DMS79 (cell line): ENCODE results near the gene TMEM169.
"Not testable (repeated sequence)": the region's sequence is repeated elsewhere in the genome, so short reads cannot be mapped to it uniquely, and the experiment has no call there.

Experiments used
- DNase-seq: peaks from one replicate; lab custom pipeline; 2025; lab: John Stamatoyannopoulos, UW

TMEM169 gene

DNA sequence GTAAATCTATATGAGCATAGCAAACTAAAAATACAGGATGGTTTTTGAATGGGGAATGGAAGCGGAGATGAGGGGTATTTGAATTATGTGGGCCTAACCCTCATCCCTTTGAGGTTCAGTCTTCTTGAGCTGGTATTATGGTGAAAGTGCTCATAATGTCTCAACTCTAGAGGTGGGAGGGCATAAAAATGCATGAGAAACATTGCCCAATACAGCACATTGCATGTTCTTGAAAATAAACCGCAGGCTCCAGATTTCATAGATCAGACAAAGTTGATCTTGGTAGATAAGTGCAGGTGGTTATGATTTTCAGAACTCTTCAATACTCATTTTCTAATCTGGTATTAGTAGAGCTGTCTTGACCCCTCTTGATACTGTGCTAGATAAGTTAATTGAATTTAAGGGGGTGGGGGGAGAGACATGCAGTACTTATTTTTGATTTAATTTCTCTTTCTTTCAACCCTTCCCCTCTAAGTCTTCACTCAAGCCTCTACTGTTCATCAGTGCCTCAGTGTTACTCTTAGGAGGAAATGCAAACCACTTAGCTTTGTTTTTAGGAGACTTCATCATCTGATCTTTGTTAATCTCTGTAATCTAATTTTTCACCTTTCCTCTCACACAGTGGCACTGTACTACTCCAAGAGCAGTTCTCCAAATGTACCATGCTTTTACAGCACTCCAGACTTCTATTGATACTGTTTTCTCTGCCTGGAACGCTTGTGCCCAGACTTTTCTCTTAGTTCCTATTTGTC lies 49.6 kb downstream of the TMEM169 start:
- DNase-seq: no peak

DNA sequence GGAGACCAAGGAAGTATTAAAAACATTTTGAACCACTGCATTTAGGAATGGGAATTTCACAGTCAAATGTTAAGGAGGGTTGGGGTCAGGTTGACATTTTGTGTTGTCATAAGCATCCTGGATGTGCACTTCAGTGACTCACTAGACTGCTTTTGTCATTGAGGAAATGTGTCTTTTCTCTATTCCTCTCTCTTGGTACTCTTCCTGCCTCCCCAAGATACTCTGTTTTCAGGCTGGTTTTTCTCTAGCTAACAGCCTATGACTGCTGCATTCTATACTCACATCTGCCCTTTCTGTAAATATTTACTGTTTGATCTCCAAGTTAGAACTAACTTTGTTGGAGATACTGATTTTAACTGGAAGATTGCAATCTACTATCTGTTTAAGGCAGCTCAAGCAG lies 50.9 kb downstream of the TMEM169 start:
- DNase-seq: no peak

DNA sequence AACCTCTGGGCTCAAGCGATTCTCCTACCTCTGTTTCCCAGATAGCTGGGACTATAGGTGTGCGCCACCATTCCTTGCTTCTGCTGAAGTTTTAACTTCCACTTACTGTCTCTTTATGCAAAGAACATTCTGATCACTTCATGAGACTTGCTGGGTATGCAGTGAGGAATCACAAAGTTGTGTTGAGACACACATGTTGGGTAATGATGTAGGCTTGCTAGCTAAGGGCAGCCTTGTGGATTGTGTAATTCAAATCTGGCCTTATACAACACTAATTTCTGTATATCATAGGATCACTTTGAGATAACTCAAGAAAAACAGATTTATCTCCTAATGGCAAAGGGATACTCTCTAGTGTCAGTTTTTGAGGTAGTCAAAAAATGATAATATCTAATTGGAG lies 51.7 kb downstream of the TMEM169 start:
- no peak for DNase-seq

DNA sequence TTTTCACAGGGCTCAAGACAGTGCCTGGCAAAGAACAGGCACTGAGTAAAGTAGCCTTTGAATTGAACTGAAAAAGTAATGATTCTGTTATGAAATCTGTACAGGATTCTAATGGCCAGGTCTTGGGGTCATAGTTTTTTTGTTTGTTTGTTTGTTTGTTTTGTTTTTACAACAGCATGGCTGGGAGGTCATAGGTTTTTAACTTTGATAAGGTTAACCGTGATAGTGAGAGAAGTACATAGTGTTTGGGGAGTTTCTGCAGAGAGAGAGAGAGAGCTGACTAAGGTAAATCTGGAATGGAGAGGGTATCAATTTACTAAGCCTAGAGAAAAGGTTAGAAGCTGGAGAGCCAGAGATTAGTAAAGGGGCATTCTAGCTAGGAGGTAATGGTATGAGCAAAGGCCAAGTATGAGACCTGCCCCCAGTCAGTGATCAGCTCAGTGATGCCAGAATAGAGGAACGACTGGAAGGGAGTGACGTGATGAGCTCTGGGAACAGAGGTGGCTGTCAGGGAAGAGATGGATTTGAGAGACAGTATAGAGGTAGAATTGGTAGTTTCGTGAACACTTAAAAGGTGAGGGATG lies 53.3 kb downstream of the TMEM169 start:
- no peak for DNase-seq

DNA sequence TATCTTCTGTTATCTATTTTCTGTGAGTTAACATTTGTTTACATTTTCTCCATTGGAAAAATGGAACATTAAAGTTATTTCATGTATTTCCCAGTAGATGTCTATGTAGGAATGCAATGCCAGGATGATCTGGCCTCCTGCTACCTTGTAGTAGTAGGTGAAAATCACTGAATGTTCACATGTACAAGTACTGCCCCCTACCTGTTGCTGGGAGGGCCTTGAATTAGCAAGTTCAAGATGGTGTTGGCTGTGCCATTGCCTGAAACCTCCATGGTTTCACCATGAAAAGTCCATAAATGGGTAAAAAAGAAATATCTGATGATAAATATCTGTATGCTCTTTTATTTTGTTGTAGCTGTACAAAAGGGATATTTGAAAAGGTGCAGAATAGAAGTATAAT lies 58.2 kb downstream of the TMEM169 start:
- DNase-seq: no peak

DNA sequence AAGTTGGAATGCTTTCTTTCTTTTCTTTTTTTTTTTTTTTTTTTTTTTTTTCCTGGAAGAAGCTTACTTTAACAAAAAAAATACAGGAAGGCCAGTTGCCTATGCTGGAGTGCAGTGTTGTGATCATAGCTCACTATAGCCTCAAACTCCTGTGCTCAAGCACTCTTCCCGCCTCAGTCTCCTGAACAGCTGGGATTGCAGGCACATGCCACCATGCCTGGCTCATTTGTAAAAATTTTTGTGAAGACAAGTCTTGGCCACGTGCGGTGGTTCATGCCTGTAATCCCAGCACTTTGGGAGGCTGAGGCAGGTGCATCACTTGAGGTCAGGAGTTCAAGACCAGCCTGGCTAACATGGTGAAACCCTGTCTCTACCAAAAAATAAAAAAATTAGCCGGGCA lies 59.8 kb downstream of the TMEM169 start:
- not testable (repeated sequence) for DNase-seq

DNA sequence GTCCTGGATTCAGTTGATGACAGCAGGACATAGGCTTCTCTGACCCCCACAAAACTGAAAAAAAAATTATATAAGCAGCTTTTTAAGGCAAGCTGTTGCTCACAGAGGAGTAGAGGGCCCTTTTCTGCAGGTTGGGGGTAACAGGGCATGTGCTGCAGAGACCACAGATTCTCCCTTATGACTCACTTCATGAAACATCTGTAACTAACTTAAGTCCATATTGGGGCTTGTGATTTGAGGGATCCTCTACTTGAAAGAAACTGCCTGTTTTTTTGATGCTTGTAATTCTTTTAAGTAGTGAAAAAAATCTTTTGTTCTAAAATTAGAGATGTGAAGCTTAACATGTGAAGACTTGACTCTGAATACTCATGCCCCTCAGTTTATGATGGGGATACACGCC lies 60.8 kb downstream of the TMEM169 start:
- DNase-seq: no peak

DNA sequence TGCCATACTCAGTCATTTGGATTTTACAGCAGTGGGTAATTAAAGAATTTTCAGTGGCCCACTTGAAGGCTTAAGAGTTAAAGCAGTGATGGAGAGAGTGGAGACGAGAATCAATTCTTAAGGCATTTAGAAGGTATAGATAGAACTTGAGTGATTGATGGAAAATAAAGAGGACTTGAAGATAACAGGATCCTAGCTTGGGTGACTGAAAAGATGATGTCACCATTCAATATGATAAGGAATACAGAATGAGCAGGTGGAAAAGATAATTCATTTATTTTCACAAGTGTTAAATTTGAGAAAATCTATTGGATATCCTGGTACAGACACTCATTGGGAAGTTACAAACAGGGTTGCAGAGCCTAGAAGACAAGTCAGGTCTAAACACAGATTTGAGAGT lies 62.7 kb downstream of the TMEM169 start:
- DNase-seq: no peak

DNA sequence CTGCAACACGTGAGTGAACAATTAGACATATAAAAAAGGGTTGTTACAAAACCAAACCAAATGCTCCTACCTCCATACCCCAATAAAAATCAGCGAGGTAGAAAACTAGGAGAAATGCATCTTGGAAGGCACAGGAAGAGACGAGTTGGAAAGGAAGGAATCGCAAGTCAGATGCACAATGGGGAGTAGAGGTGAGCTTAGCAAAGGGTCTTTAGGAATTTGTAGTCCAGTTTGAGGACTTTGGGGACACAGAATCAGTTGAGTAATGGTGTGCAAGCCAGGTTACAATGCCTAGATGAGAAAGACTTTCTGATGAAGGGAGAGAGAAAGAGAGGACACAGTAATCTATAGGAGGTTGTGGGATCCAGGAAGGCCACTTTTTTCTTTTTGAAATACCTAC lies 63.1 kb downstream of the TMEM169 start:
- no peak for DNase-seq

DNA sequence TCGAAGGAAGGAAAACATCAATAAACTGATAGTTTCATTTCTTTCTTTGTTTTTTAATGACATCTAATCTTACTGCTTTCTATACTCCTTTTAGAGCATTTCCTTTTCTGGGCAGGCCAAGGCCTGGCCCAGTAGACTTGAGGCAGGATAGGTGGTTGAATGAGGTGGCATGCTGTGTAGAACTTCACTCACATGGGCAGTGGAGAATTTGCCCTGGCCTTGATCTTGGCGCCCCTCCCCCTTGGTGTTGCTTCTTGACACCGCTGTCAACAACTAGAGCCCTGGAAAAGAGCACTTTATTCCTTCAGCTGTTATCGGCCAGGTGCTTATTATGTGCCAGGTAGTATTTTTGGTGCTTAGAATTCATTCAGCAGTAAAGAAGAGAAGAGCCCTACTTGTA lies 64.9 kb downstream of the TMEM169 start:
- no peak for DNase-seq

DNA sequence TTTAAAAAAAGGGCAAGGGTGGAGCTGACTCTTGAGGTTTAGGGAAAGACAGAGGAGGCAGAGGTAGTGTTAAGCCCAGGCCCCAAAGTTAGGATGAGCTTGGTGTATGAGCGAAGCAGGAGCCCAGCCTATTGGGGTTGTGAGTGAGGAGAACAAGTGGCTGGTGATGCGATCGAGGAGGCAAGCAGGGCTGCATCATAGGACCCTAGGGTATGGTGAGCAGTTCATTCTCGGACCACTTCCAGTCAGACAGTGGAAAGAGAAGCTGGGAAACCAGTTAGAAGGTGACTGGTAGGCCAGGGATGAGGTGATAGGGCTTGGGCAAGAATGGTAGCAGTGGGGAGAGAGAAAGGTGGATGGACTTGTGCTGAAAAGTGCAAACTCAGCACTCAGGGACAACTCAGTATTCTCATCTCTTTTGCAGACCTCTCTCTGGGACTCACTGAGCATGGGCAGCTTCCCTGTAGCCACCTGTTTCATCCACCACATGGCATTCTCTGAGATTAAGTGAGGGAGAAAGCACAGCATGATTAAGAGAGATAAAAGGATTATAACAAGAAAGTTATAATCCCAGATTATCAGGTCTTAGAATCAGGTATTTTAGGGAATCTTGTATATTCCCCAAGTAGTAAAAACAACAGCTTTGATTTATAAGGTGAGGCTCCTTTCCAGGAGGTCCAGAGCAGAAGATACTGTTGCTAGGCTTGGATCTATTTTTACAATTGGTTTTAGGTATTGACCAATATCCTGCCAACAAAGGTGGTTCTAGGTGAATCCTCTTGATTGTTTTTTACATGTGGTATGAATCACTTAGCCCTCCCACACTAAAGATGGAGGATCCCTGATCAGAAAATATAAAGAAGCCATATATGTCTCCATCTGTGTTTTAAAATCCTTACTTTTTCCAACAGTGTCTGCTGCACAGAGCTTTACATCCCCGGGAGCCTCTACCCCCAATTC lies 65.7 kb downstream of the TMEM169 start:
- no peak for DNase-seq

DNA sequence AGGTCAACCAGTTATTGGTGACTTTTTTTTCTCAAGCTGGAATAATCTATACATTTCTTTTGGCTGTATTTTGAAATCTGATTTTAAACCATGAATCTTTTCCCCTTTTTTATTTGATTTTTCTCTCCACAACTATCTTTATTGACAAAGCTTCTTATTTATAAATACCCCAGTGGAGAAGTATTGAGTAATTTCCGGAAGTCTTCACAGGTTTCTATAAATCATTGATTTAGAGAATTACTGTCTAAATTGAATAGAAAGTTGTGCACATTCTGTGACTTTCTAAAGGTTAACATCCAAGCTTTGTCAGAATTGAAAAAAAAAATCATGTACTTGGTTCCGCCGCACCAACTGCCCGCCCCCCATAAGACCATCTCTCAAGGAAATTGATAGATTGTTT lies 67.3 kb downstream of the TMEM169 start:
- no peak for DNase-seq

DNA sequence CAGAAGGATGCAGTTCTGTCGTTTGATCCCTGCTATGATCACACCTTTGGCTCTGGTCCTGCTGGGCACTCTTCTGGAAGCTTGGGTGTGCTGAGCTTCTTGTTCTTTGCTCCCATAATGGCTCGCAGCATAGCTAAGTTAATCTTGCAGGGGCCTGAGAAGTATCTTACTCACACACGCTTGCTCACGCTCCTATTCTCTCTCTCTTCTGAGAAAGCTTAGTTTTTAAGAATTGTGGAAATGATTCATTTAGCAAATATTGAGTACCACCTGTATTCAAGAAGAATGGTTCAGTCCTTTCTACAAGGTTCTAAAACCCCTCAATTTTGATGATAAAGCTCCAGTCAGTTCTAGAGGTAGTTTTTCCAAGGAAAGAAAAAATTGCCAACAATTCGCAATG lies 68.0 kb downstream of the TMEM169 start:
- DNase-seq: no peak

DNA sequence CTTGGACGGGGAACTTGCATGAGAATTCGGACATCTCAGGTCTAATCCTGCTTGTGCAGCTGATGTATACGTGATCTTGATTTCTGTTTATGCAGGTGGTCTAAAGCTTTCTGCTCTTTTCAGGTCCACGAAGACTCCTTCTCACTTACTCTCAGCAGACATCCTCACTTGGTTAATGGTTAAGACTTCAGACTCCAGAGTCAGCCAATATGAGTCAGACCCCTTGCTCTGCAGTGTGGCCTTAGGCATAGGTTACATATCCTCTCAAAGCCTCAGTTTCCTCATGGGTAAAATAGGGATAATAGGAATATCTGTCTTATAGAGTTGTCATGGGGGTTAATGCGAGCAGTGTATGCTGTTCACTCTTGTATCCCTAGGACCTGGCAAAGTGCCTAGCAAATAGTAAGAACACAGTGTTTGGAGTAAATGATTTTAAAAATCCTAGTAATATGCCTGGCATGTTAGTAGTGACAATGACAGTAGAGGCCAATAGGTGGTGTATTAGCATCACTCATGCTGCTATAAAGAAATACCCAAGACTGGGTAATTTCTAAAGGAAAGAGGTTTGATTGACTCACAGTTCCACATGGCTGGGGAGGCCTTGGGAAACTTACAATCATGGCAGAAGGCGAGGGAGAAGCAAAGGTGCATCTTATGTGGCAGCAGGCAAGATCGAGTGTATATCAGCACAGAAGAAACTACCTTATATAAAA lies 69.8 kb downstream of the TMEM169 start:
- DNase-seq: no peak
